Stimulated activated effector memory CD8-positive, alpha-beta T cell treated with anti-CD3 and anti-CD28 coated beads, Interleukin-12 subunit alpha, Interleukin-12 subunit beta, amount 100 ng/mL, for 72 hours (primary cell): ENCODE measurements around the gene ATG5.

ENCODE experiments used
- ATAC-seq: fragments of 150-1000 bp; cut with Tn5 transposase; 2 replicates; pipeline ENCODE4 v1.10.0; 2021
- DNase-seq, 2 donors: peaks; one replicate each; pipeline ENCODE4 v3.0.0; 2021 to 2022; ENCODE audit warnings: low spot score in 2 of 2
- H3K27ac Mint-ChIP-seq: one replicate; pipeline ENCODE4 v1.8.0; 2022; ENCODE audit warnings: mild to moderate bottlenecking, mixed read lengths
- H3K36me3 Mint-ChIP-seq: one replicate; pipeline ENCODE4 v1.8.0; 2022; ENCODE audit warnings: mild to moderate bottlenecking, mixed read lengths
- H3K4me1 Mint-ChIP-seq: one replicate; pipeline ENCODE4 v1.8.0; 2022; ENCODE audit warnings: mixed read lengths
- H3K4me3 Mint-ChIP-seq: one replicate; pipeline ENCODE4 v1.8.0; 2022; ENCODE audit warnings: mild to moderate bottlenecking, mixed read lengths
- H3K9me3 Mint-ChIP-seq: one replicate; pipeline ENCODE4 v1.8.0; 2022; ENCODE audit warnings: mixed read lengths

ATG5 gene

DNA sequence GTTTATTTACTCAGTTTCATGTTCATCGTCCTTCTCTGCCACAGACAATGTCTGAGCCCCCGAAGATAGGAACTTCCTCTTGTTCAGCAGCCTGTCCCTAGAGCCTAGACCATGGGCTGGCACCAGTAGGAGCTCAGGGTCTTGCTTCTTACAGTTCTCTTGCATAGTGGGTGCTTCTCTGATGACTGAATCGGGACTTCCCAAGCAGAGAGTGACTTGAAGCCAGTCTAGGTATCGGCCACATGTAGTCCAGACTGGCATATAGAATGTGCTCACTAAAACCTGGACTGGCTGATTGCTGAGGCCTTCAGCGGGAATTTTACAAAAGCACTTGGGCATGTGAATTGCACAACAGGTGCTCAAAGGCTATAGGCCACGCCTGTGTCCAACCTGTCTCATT lies 187.4 kb downstream of the ATG5 start:
- Mint-ChIP-seq H3K9me3 (no peaks in the 10 kb centered on the region), H3K27ac (no peak overlapping the region), H3K4me1 (peaks cover 61% of the 10 kb centered on the region), H3K4me3 (no peak overlapping the region), H3K36me3 (no peaks in the 10 kb centered on the region)
- ATAC-seq (no peak), DNase-seq (no peak)

DNA sequence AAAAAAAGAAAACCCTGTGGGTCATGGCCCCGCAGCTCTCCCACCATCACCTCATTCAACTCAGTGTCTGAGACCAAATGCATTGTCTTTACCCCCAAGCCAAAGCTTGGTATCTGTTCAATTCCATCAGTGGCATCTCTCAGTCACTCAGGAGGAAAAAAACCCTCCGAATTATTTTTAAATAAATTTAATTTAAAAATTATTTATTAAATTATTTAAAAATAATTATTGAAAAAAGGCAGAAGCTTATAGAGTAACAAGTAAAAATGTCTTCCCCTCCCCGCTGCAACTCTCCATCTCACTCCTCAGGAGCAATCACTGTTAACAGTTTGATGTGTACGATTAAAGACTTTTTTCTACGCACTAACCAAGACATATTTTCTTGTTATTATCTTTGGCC lies 188.7 kb downstream of the ATG5 start:
- Mint-ChIP-seq H3K36me3 (no peaks in the 10 kb centered on the region), H3K4me3 (no peak overlapping the region), H3K27ac (no peak overlapping the region), H3K4me1 (peaks cover 48% of the 10 kb centered on the region), H3K9me3 (no peaks in the 10 kb centered on the region)
- no peak for ATAC-seq
- DNase-seq = no peak

DNA sequence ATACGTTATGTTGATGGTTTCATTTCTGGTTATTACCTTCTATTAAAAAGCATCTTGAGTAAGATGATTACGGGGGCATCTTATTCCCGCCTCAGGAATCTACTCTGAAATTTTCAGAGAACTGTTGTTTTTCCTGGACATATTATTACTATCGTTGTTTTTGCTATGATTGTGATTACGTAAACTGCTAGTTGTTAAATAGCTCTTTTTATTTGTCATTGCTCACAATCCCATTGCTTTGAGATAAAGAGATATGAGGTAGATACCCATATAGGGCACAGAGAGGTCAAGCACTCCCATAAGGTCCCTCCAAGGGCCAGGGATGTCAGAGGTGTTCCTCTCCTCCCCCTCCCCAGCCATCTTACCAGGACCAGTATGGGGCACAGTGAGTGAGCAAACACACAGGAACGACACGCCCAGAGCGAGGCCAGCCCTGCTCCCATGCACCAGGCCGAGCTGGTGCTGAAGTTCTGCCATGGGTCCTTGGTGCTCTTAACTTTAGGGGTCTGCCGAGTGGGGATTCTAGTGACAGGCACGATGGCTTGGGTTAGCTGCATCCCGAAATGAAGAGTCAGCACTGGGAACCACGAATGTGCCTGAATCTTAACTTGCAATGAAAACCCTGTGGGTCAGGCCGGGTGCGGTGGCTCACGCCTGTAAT lies 189.5 kb downstream of the ATG5 start:
- Mint-ChIP-seq H3K4me1 (peaks cover 40% of the 10 kb centered on the region), H3K27ac (peak overlapping the region; percentile 37), H3K4me3 (no peak overlapping the region), H3K9me3 (no peaks in the 10 kb centered on the region), H3K36me3 (no peaks in the 10 kb centered on the region)
- DNase-seq (no peak), ATAC-seq (no peak)

DNA sequence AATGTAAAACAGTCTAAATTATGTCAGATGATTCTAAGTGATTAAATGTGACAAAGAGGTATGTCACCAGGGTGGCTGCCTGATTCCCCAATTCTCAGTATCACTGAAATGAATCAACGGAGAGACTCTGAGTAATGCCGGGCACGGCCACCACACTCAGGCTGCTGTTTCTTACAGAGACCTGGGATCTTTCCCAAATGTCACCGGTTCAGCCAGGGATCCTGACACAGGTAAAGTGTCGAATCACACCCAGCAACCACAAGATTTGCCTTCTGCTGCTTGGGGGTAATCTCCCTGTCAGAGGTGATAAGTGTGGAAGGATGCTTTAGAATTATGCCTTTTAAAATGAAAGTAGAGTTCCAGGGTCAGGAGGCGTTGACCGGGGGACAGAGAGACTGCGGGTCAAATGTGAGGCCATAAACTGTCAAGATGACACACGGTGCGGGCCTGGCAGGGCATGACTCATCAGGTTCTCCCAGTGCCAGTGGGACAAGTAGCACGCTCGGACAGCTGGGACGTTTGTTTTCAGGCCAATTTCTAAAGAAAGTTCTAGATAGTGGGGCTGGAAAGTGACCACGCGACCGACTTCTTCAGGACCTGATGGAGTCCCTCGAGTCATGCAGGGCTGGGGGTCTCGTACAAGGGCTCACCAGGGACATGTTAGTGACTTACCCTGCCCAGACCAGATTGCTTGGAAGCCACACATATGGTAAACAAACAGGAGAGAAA lies 190.5 kb downstream of the ATG5 start:
- Mint-ChIP-seq H3K9me3 (no peaks in the 10 kb centered on the region), H3K4me1 (peaks cover 34% of the 10 kb centered on the region), H3K36me3 (no peaks in the 10 kb centered on the region), H3K27ac (peak overlapping the region; percentile 37), H3K4me3 (peak overlapping the region; percentile 48)
- DNase-seq (no peak), ATAC-seq (peak; percentile 96)
